Skeletal muscle tissue (tissue), 4 donors: Measurements from ENCODE around the gene TRMT44. TPM values are rescaled to one million over a fixed set of nuclear protein-coding genes. Genes with fewer than 3 reads are reported as not detected.
"Not testable (repeated sequence)": the region's sequence is repeated elsewhere in the genome, so short reads cannot be mapped to it uniquely, and the experiment has no call there.

Experiments used
- H3K27ac ChIP-seq: one replicate; pipeline ENCODE4 v1.7.0; 2013; ENCODE audit warnings: mild to moderate bottlenecking, low read depth, low read length, inconsistent platforms
- H3K27me3 ChIP-seq, 3 donors: one replicate each; pipeline ENCODE4 v1.7.0; 2013; ENCODE audit warnings: low read length in 3 of 3; ENCODE audit not compliant: control insufficient read depth in 3 of 3, insufficient read depth in 3 of 3
- H3K36me3 ChIP-seq, 3 donors: one replicate each; pipeline ENCODE4 v1.7.0; 2013; ENCODE audit warnings: low read length in 3 of 3; ENCODE audit not compliant: control insufficient read depth in 3 of 3, insufficient read depth in 3 of 3
- H3K4me1 ChIP-seq, 3 donors: one replicate each; pipeline ENCODE4 v1.7.0; 2013; ENCODE audit warnings: low read length in 3 of 3, mild to moderate bottlenecking in 3 of 3; ENCODE audit not compliant: control insufficient read depth in 3 of 3, insufficient read depth in 3 of 3
- H3K4me3 ChIP-seq, 3 donors: one replicate each; pipeline ENCODE4 v1.7.0; 2013; ENCODE audit warnings: low read length in 3 of 3
- H3K9ac ChIP-seq, 3 donors: one replicate each; pipeline ENCODE4 v1.7.0; 2013; ENCODE audit warnings: low read length in 3 of 3, mild to moderate bottlenecking in 3 of 3, moderate library complexity in 2 of 3, low read depth in 1 of 3
- H3K9me3 ChIP-seq, 3 donors: one replicate each; pipeline ENCODE4 v1.7.0; 2013; ENCODE audit warnings: low read length in 3 of 3; ENCODE audit not compliant: control insufficient read depth in 3 of 3
- total RNA-seq: library from RNA; depleted of rRNA; stranded (reverse); fragments of >200 nt; gene quantifications from one replicate; pipeline ENCODE4 v1.2.3, GENCODE V29; 2014
- donor health status: Osteomylitis.

The TRMT44 gene
- total RNA-seq, 1 donor from 2014 or later, result 11.0 TPM

DNA sequence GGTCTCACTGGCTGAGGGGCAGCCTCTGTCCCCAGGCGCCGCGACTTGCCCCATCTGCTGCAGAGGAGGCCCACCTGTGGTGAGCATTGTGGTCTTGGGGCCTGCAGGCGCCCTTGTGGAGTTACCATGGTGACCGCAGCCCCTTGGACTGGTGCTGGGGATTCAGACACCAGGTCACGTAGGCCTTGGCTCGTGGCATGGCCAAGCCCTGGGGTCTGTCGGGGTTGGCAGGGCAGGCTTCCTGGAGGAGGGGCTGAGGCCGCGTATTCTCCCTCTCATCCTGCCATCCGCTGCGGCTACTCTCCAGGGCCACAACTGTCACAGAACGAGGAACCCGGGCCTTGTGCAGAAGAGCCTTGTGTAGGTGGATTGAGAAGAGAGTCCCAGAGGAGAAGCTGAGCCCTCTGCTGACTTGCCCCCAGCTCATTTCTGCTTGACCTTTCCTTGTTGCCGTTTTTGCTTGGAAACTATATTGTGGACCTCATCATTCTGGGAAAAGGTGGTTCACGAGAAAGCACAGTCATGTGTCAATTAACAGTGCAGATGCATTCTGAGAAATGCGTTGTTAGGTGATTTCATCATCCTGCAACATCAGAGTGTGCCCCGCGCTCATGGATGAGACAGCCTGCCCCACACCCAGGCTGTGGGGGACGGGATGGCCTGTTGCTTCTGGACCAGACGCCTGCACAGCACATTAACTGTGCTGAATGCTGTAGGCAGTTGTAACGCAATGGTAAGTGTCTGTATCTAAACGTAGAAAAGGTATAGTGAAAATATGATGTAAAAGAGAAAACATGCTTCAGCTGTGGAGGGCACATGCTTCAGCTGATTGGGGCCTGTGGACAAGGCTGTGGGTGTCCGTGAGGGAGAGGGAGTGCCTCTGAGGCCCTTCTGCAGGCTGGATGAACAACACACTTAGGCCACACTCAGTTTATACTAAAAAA, 38.5 kb downstream of the TRMT44 start:
- H3K27me3 ChIP-seq, result no peaks in the 10 kb centered on the region
- H3K36me3 ChIP-seq, result peaks cover 7 to 18% (median 11%) of the 10 kb centered on the region in 3 donors
- no peak overlapping the region for H3K27ac ChIP-seq
- no peaks in the 10 kb centered on the region for H3K4me1 ChIP-seq
- H3K9me3 ChIP-seq, result no peaks in the 10 kb centered on the region
- H3K9ac ChIP-seq, result no peak overlapping the region
- H3K4me3 ChIP-seq, result no peak overlapping the region

DNA sequence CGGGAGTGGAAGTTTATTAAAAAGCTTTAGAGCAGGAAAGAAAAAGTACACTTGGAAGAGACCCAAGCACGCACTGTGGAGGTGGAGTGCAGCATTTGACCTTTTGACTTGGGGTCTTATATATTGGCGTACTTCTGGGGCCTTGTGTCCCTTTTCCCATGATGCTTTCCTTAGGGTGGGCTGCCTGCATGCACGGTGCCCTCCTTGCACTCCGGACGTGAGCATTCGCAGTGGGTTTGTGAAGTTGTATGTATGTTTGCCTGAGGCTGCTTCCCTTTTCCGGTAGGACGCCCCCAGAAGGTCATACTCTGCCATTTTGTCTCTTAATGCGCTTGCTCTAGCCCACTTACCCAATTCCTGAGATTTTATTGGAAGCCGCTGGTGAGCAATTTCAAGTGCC, 39.6 kb downstream of the TRMT44 start:
- no peaks in the 10 kb centered on the region for H3K27me3 ChIP-seq
- H3K9me3 ChIP-seq, result no peaks in the 10 kb centered on the region
- H3K36me3 ChIP-seq, result peaks cover 7 to 18% (median 11%) of the 10 kb centered on the region in 3 donors
- H3K4me3 ChIP-seq, result no peak overlapping the region
- no peak overlapping the region for H3K27ac ChIP-seq
- no peaks in the 10 kb centered on the region for H3K4me1 ChIP-seq
- no peak overlapping the region for H3K9ac ChIP-seq

GRCh38 chr4:8486643-8487042, 46.1 kb downstream of the TRMT44 start:
- not testable (repeated sequence) for H3K4me1 ChIP-seq, H3K9ac ChIP-seq, H3K27me3 ChIP-seq, H3K36me3 ChIP-seq, H3K27ac ChIP-seq, H3K9me3 ChIP-seq, H3K4me3 ChIP-seq

GRCh38 chr4:8488791-8489369, 48.3 kb downstream of the TRMT44 start:
- Histone ChIP-seq H3K27me3 (no peaks in the 10 kb centered on the region), H3K9me3 (no peaks in the 10 kb centered on the region), H3K9ac (no peak overlapping the region), H3K36me3 (peaks cover 0 to 4% (median 2%) of the 10 kb centered on the region in 3 donors), H3K27ac (no peak overlapping the region), H3K4me3 (no peak overlapping the region), H3K4me1 (no peaks in the 10 kb centered on the region)

GRCh38 chr4:8491478-8491877, 50.9 kb downstream of the TRMT44 start:
- not testable (repeated sequence) for H3K4me3 ChIP-seq, H3K9me3 ChIP-seq, H3K27me3 ChIP-seq, H3K9ac ChIP-seq, H3K36me3 ChIP-seq, H3K4me1 ChIP-seq, H3K27ac ChIP-seq

DNA sequence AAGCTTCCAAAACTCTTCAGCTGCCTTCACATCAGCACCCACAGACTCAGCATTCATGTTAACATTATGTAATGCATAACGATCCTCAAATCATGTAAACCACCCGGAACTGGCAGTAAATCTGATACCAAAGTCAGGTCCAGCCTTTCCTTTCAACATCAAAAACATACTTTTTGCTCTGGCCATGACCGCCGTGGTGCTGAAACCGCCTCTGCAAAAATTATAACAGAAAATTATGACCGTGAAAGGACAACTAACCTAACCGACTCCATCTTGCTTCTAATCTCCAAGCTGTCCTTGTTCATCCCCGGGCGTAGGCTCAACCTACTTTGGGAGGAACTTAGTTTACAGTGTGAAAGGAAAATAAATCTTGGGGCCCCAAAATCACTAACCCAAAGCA, 51.6 kb downstream of the TRMT44 start:
- H3K9me3 ChIP-seq, result no peaks in the 10 kb centered on the region
- H3K4me3 ChIP-seq, result no peak overlapping the region
- no peaks in the 10 kb centered on the region for H3K27me3 ChIP-seq
- H3K4me1 ChIP-seq, result no peaks in the 10 kb centered on the region
- H3K36me3 ChIP-seq, result peaks cover 0 to 6% (median 4%) of the 10 kb centered on the region in 3 donors
- H3K9ac ChIP-seq, result no peak overlapping the region
- H3K27ac ChIP-seq, result no peak overlapping the region

GRCh38 chr4:8493484-8493883, 52.9 kb downstream of the TRMT44 start:
- Histone ChIP-seq H3K4me3 (no peak overlapping the region), H3K4me1 (no peaks in the 10 kb centered on the region)

GRCh38 chr4:8494218-8494617, 53.6 kb downstream of the TRMT44 start:
- Histone ChIP-seq H3K9me3 (no peaks in the 10 kb centered on the region), H3K27ac (no peak overlapping the region), H3K4me1 (no peaks in the 10 kb centered on the region), H3K4me3 (no peak overlapping the region), H3K27me3 (no peaks in the 10 kb centered on the region), H3K9ac (no peak overlapping the region), H3K36me3 (peaks cover 0 to 6% (median 0%) of the 10 kb centered on the region in 3 donors)

More at GRCh38 chr4:8493484-8493883, 52.9 kb downstream of the TRMT44 start:
- Histone ChIP-seq H3K9me3 (no peaks in the 10 kb centered on the region), H3K9ac (no peak overlapping the region), H3K36me3 (peaks cover 0 to 6% (median 4%) of the 10 kb centered on the region in 3 donors), H3K27me3 (no peaks in the 10 kb centered on the region), H3K27ac (no peak overlapping the region)

GRCh38 chr4:8494983-8495548, 54.5 kb downstream of the TRMT44 start:
- H3K4me1 ChIP-seq, result no peaks in the 10 kb centered on the region
- no peaks in the 10 kb centered on the region for H3K9me3 ChIP-seq
- H3K4me3 ChIP-seq, result no peak overlapping the region
- H3K9ac ChIP-seq, result no peak overlapping the region
- peaks cover 0 to 6% (median 0%) of the 10 kb centered on the region in 3 donors for H3K36me3 ChIP-seq
- no peak overlapping the region for H3K27ac ChIP-seq
- H3K27me3 ChIP-seq, result no peaks in the 10 kb centered on the region

DNA sequence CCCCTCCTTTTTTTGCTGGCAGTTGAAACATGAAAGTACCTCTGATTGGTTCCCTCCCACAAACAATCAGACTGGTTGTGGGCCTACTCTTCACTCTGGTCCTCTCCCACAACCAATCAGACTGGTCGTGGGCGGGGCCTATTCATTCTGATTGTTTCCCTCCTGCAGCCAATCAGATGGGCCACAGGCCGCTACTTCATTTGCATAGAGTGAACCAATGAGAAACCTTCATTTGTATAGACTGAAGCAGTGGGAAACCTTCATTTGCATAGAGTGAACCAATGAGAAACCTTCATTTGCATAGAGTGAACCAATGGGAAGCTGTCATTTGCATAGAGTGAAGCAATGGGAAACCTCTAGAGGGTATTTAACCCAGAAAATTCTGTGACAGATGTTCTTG, 55.2 kb downstream of the TRMT44 start:
- no peak overlapping the region for H3K9ac ChIP-seq
- H3K9me3 ChIP-seq, result no peaks in the 10 kb centered on the region
- H3K4me1 ChIP-seq, result no peaks in the 10 kb centered on the region
- H3K27ac ChIP-seq, result no peak overlapping the region
- peaks cover 0 to 6% (median 0%) of the 10 kb centered on the region in 3 donors for H3K36me3 ChIP-seq
- H3K27me3 ChIP-seq, result peaks cover 0 to under 1% (median 0%) of the 10 kb centered on the region in 3 donors
- H3K4me3 ChIP-seq, result no peak overlapping the region
